ENCODE results near the gene LY9.
A peak's percentile ranks its signal among the peaks of the same experiment; 100 is the strongest.

The LY9 gene

DNA sequence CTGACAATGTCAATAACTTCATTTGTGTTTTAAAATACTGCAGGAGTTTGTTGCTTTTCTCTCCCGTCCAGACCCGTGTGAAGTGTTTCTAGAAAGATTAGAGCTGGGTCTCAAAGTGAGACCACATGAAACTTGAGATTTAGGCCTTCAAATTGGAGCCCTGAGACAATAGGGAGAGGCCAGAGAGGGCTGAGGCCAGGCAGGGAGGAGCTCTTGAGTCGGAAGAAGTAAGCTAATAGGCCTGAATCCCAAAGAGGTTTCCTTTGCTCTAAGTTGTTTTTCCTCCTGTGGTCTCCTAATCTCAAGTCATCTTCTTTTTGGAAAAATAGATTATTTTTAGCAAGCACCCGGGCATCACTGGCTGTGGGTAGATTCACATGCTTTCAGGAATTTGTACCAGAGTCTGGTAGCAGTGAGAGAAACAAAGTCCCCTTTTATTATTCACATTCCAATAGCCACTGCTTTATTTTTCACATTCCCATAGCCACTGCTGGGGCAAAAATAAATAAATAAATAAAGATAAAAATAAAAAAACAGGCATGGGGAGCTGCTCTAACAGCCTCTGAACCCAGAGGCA lies 41.1 kb downstream of the LY9 start:
- no peak for DNase-seq (ENCODE audit: low read depth in 2 of 2)

DNA sequence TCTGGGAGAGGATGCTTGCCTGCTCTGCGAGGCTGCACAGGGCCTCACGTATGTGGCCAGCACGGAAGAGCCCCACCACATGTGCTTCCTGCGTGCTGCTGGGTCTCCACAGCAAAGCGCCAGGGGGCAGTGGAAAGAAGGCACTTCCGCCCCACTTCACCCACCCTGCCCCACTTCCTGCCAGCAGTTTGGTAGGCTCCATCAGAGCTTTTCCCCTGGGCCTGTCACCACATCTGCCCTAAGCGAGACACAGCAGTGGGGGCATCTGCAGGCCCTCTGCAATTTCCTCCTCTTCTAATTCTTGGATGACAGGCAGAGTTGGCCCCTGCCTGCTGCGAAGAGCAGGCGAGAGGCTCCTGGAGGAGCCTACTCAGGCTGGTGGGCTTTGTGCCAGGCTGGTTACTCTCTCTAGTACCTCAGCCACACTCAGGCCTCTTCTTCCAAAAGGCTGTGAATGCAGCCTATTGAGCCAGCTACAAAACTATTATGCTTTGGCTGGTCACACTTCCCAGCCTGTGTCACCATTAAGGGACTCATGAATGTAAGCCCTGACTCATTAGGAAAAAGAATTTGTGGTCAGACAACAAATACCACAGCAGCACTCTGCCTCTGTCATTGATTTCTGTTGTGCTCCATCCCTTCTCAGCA lies 41.7 kb downstream of the LY9 start:
- peak; percentile 52 to 59 for DNase-seq (ENCODE audit: low read depth in 2 of 2)

DNA sequence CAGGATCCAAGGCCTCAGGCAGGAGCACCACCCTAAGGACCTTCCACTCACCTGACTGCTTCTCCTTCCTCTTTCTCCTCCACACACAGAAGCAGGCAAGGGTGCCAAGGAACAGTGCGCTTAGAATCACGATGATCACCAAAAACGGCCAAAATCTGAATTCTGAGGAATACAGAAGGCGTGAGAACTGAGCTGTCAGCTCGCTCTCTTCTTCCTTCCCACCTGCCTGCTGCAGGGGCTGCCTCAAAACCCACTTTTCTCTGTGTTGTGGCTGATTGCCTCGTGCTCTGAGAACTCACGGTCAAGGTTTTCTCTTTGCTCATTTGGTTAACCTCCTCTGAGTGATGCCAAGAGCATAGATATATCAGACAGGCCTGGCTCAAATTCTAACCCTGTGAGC lies 42.9 kb downstream of the LY9 start:
- no peak for DNase-seq (ENCODE audit: low read depth in 2 of 2)

DNA sequence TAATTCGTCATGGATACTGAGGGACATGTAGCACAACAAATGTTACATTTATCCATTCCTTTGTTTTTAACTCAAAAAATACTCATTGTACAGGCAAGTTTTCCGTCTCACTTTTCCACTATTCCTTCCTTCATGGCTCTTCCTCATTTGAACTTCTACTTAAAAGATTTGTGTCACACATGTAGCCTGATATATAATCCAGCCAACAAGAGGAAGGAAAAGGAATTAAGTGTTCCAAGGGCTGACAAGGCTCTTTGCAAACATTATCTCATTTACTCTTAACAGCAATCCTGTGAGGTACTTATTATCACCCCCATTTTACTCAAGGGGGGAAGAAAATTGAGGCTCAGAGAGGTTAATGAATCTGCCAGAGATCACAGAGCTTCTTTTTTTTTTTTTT lies 43.8 kb downstream of the LY9 start:
- no peak for DNase-seq (ENCODE audit: low read depth in 2 of 2)

DNA sequence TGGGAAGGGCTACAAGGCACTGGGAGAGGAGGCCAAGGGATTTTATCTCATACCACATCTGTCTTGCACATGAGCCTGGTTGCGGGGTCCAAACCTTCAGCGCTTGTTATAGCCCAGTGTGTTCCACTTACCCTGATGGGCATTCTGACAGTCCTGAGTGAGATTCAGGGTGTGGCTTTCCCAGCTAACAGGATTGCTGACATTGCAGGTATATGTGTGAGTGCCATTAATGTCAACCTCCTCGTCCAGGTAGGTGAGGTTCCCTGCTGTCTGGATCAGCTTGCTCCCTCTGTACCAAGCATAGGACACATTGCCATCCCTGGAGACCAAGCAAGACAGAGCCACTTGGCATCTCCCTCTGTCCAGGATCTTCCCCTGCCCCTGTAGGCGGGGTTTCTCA lies 45.1 kb downstream of the LY9 start:
- DNase-seq (ENCODE audit: low read depth in 2 of 2) = no peak

DNA sequence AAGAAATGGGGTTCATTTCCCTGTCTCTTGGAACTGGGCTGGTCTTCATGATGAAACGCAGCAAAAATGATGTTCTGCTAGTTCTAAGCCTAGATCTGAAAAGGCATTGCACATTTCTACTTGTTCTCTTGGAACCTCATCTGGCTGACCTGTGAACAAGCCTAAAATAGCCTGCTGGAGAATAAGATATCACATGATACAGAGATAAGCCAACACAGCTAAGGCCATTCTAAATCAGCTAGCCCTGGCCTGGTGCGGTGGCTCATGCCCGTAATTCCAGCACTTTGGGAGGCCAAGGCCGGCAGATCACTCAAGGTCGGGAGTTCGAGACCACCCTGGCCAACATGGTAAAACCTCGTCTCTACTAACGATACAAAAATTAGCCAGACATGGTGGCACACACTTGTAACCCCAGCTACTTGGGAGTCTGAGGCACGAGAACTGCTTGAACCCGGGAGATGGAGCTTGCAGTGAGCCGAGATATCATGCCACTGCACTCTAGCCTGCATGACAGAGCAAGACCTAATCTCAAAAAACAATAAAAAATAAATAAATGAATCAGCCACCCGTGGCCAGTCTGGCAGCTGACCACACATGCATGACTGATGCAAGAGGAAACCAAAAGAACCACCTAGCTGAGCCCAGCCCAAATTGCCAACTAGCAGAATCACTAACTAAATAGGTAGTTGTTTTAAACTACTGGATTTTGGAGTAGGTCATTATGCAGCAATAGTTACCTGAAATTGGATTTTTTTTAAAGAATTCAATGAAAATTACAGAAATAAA lies 48.7 kb downstream of the LY9 start:
- DNase-seq (ENCODE audit: low read depth in 2 of 2) = no peak

DNA sequence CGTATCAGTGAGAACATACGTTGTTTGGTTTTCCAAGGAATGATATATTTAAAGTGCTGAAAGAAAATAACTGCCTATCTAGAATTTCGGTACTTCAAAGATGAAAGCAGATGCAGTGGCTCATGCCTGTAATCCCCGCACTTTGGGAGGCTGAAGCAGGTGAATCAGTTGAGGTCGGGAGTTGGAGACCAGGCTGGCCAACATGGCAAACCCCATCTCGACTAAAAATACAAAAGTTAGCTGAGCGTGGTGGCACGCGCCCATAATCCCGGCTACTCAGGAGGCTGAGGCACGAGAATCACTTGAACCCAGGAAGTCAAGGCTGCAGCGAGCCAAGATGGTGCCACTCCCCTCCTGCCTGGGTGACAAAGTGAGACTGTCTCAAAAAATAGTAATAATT lies 50.3 kb downstream of the LY9 start:
- no peak for DNase-seq (ENCODE audit: low read depth in 2 of 2)

DNA sequence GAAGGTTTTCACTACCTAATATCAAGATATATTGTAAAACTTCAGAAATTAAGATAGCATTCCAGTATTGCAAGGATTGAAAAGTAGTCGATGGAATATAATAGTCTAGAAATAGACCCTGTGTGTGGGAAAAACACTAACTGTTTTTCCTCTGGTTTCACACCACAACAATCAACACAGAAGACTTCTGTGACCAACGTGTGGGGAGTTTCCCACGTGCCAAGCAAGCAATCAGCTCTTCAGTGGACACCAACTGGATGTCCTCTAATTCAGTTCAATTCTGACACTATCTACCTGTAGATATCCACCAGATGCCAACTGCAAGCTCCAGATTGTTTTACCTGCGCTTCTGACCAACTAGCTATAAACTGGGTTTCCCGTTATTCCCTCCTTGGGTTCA lies 54.6 kb downstream of the LY9 start:
- DNase-seq (ENCODE audit: low read depth in 2 of 2) = no peak

DNA sequence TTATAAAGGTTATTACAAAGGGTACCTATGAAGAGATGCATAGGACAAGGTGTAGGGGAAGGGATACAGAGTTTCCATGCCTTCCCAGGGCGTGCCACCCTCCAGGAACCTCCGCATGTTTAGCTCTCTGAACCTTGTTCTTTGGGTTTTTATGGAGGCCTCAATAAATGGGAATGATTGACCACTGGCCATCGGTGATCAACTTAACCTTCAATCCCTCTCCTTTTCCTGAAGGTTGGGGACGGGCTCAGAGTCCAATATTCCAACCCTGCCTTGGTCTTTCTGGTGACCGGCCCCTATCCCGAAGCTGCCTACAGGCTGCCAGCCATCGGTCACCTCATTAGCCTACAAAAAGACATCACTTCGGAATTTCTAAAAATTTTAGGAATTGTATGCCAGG lies 55.0 kb downstream of the LY9 start:
- no peak for DNase-seq (ENCODE audit: low read depth in 2 of 2)

DNA sequence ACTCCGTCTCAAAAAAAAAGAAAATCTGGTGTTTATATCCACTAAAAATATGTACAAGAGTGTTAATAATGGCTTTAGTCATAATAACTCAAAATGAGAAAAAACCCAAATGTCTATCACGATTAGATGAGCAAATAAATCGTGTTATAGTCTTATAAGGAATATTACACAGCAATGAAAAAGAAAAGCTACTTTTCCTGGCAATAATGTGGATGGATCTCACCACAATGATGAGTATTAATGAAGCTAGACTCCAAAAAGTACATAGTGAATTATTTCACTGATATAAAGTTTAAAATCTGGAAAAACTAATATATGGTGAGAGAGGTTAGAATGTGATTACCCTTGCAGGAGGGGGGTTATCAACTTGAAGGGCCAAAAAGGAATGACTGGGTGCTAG lies 57.0 kb downstream of the LY9 start:
- no peak for DNase-seq (ENCODE audit: low read depth in 2 of 2)

DNA sequence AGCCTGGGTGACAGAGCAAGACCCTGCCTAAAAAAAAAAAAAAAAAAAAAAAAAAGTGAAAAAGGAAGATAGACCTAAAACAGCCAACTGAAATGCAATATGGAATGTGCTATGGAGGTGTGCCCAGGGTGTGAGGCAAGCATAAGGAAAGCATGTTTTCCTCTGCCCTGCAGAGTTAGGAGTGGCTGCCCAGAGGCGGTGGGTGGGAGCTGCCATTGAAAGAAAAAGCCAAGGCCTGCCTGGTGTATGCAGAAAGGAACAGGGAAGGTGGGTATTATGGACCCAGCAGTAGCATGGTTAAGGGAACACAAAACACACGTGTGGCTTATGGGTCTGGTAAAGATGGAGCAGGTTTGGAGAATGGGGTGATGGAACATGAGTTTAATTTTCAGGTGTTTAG lies 57.8 kb downstream of the LY9 start:
- no peak for DNase-seq (ENCODE audit: low read depth in 2 of 2)

DNA sequence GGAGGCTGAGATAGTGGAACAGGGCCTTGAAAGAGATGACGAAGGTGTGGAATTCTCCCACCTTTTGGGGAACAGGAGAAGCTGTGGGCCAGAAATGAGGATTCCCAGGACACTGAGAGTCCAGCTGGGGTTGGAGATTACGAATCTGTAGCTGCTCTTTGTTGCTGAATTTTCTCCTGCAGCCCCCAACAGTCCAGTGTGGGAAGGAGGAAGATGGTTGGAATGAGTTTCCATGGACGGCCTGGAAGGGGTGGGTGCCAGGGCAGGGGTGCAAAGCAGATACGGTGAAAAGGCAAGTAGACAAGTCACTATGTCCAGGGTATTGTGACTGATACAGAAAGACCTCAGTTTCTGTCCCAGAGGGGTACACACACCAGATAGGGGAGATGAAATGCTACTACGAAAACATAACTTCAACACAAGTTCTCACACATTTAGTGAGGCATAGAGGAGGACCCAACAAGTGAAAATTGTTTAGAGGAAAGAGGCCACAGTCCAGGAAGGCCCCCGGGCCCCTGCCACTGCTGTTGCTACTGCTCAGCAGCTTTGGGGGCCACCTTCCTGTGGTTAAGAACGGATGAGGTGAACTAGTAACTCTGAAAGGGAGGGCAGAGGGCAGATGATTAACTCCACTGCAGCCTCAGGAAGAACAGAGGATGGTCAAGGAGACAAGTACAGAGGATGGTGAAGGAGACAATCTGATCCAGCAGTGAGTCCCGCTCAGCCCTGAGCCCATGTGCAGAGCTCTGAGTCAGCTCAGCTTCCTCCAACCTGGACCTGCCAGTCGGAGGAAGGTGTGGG lies 59.4 kb downstream of the LY9 start:
- DNase-seq (ENCODE audit: low read depth in 2 of 2) = no peak

DNA sequence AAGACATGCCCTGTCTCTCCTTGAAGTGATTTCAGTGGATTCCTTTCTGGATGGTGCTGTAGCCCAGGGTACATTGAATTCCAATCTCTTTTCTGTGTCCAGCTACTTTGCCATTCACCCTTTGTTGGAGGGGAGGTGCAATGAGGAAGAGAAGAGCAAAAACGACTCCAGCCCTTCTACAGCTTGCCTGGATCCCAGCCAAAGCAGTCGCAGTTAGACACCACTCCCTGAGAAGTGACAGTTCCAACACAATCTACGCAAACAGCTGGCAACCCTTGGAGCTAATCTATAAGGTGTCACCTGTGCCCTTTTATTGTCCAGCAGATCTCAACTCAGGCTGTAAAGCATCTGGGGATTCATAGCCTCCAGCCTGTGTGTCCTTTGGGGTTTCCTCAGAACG lies 62.1 kb downstream of the LY9 start:
- no peak for DNase-seq (ENCODE audit: low read depth in 2 of 2)

DNA sequence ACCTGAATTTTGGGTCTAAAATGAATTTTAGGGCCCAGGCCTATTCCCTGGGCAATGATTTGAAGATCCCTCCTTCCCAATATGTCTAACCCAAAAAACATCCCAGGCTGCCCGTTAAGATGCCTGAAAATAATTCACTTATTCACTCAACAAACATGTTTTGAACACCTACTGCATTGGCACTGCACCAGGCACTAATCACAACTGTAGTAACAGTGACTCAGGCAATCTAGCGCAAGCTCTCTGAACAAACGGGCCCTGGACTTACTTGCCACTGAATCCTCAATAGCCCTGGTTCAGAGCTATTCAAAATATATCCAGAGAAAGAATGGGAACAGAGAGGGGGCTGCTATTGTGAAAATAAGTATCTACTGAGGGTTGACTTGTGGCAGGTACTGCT lies 62.5 kb downstream of the LY9 start:
- DNase-seq (ENCODE audit: low read depth in 2 of 2) = no peak

DNA sequence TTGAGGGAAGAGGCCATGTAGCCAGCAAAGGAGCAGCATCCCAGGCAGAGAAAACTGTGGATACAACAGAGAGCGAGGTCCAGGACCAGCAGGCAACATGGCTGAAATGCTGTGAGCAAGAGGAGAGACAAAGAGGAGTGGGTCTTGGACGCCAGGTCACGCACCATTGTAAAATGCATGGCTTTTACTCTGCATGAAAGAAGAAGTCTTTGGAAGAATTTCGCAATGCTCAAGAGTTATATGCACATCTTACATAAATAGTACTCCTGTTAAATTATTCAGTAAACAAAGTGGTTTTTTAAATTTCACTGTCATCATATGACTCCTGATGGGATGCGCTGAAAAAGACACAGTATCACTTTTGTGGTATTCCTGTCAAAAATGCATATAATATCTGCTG lies 63.2 kb downstream of the LY9 start:
- no peak for DNase-seq (ENCODE audit: low read depth in 2 of 2)

DNA sequence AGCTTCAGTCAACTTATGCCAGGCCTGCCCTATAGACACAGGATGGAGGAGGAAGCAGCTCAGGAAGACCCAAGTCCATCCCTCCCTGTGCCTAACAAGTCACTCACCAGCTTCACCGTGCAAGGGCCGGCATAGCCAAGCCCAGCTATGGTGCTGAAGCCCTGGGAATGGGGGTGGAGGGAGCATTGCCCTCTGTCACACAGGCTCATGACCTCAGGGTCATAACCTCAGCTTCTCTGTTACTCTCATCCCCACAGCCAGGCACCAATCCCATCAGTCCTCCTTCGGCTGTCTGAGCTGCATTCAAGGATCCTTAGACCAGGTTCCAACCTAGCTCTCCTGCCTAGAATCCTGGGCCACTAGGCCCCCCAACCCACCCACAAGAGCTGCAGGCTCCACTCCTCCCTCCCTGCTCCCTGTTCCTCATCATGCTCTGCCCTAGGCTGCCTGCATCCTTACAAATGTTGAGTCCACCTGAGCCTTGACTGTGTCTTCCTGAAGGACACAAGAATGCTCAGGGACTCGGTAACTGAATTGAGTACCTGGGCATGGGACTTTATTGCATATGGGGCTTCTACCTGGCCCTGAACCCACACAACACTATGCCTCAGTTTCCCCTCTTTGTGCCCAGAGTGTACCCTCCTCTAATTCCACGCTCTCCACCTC lies 65.0 kb downstream of the LY9 start:
- DNase-seq (ENCODE audit: low read depth in 2 of 2) = no peak

DNA sequence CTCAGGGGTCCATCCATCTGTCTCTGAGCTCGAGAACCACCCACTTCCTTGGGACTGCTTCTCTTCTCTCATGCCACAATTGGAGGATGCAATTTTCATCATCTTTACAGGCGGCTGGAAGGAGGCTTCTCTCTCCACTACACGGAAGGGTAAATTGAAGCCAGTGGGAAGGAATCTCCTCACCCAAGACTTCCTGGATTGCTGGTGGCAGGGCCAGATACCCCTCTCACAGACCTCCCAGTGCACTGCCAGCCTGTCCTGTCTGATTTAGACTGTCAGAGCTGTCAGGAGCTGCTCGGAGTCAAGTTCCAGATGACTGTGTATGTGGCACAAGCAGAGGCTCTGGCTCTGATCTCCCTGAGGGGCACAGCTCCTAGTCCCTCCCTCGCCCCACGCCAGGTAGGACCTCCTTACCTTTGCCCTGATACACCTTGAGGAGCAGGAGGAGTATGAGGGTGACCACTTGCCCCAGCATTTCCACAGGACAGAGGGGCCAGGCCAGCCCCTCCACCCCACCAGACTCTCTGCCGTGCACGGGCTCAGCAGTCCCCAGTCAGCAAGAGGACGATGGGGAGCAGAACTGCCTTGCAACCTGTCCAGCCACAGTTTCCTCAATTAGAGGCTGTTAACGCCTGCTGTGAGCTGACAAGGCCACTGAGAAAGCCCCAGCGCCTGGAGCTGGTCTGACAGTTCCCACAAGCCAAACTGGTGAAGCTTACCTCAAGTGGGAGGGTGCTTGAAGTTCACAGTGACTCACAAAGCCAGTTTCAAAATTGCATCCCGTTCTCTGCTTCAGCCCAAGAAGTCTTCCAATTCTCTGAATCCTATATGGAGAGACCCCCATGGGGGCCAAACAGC lies 66.5 kb downstream of the LY9 start, which contains the start of gene CD244:
Gene CD244, minus strand, starts transcription at position 685 of the 858 bp plus-strand sequence. Its CDS starts 210 bp downstream, at position 475.
- DNase-seq (ENCODE audit: low read depth in 2 of 2) = peak in 1 of 2 experiments; percentile 44

DNA sequence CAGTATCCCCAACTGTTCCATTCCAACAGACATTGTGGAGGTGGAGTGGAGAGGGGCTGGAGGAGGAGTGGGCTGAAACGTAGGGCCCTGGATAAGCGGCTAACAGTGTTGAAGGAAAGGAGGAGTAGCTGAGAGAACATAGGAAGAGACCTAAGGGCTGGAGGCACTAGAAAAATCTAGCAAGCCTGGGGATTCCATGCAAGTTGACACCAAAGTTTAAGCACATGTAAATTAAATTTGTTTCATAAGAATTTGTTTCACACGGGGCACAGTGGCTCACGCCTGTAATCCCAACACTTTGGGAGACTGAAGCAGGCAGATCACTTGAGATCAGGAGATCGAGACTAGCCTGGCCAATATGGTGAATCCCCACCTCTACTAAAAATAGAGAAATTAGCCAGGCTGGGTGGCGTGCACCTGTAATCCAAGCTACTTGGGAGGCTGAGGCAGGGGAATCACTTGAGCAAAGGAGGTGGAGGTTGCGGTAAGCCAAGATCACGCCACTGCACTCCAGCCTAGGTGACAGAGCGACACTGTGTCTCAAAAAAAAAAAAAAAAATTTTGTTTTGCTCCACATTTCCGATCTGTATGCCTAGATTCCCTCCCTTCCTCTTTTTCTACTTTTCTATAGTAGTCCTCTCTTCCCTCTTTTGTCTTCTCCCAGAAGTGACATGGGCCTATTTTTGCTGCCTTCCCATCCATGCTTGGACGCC lies 67.2 kb downstream of the LY9 start:
- no peak for DNase-seq (ENCODE audit: low read depth in 2 of 2)

DNA sequence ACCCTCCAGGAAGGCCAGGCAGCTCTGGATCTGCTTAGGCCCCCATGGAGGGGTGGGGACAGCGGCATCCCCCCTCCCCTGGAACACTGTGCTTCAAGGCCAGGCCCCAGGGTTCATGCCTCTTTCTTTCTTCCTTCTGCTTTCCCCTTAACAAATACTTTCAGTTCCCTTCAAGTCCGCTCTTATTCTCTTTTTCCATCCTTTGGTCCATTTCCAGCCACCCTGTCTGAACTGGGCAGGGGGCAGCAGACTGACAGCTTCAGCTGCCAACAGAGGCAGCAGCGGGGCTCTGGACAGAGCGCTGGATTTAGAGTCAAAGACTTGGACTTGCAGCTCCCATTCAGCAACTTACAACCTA lies 67.8 kb downstream of the LY9 start:
- DNase-seq (ENCODE audit: low read depth in 2 of 2) = no peak

DNA sequence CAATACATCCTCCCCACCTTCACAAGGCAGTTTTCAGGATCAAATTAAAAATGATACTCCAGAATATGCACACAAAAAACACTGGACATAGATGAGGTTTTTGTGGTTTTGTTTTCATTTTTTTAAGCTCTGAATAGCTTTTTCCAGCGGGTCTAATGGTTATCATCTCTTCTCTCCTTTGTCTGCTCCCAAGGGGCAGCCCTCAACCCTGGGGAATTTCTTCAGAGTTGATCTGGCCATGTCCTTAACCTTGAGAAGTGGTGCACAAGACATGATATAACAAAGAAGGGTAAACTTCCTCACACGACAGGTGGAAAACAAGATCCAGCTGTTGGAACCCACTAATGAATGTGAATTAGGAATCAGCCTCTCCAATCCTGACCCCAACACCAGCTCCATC lies 68.2 kb downstream of the LY9 start:
- DNase-seq (ENCODE audit: low read depth in 2 of 2) = no peak

Data from stimulated activated CD4-positive, alpha-beta T cell treated with anti-CD3 and anti-CD28 coated beads, Interleukin-12 subunit alpha, Interleukin-12 subunit beta, amount 100 ng/mL, for 24 hours (primary cell).